ENCODE data around the gene OR1E2.

The OR1E2 gene

GRCh38 chr17:3389791-3390190 is 43.9 kb downstream of the OR1E2 start:
- H3K79me2 ChIP-seq (ENCODE audit: low read length): no peaks in the 10 kb centered on the region
- H4K20me1 ChIP-seq (ENCODE audit: insufficient read depth, low read length): no peaks in the 10 kb centered on the region
- H2AFZ ChIP-seq (ENCODE audit: low read depth, low read length): no peak overlapping the region
- no peaks in the 10 kb centered on the region for H3K27me3 ChIP-seq (ENCODE audit: low read depth, low read length)
- no peaks in the 10 kb centered on the region for H3K36me3 ChIP-seq (replicated peaks; ENCODE audit: low read depth, low read length)
- no peaks in the 10 kb centered on the region for H3K9me3 ChIP-seq (ENCODE audit: insufficient read depth, low read length)
- H3K9ac ChIP-seq (ENCODE audit: low read length): no peak overlapping the region
- H3K4me1 ChIP-seq (ENCODE audit: low read length): no peaks in the 10 kb centered on the region
- TF ChIP-seq CTCF (IDR thresholded peaks at IDR 0.05; ENCODE audit: low read depth, low read length) (no peak), EZH2phosphoT487 (IDR thresholded peaks at IDR 0.05; ENCODE audit: low read depth) (no peak)
- H3K4me2 ChIP-seq (ENCODE audit: low read length): no peak overlapping the region
- no peak overlapping the region for H3K4me3 ChIP-seq (ENCODE audit: low read length)
- no peak overlapping the region for H3K27ac ChIP-seq (ENCODE audit: low read length)

GRCh38 chr17:3385869-3386816 is 47.5 kb downstream of the OR1E2 start, which contains the start of gene OR3A2:
Gene OR3A2 (minus strand): TSS chr17:3386308.
- TF ChIP-seq EZH2phosphoT487 (IDR thresholded peaks at IDR 0.05; ENCODE audit: low read depth) (no peak), CTCF (IDR thresholded peaks at IDR 0.05; ENCODE audit: low read depth, low read length) (no peak)
- H3K4me3 ChIP-seq (ENCODE audit: low read length): no peak within 1 kb of the TSS

More at GRCh38 chr17:3385869-3386816, 47.5 kb downstream of the OR1E2 start, which contains the start of gene OR3A2:
- Histone ChIP-seq H3K27me3 (ENCODE audit: low read depth, low read length) (no peaks in the 10 kb centered on the region), H3K4me1 (ENCODE audit: low read length) (no peaks in the 10 kb centered on the region), H4K20me1 (ENCODE audit: insufficient read depth, low read length) (no peaks in the 10 kb centered on the region), H2AFZ (ENCODE audit: low read depth, low read length) (no peak within 1 kb of the TSS), H3K36me3 (replicated peaks; ENCODE audit: low read depth, low read length) (no peaks in the 10 kb centered on the region), H3K9me3 (ENCODE audit: insufficient read depth, low read length) (no peaks in the 10 kb centered on the region), H3K79me2 (ENCODE audit: low read length) (no peaks in the 10 kb centered on the region), H3K4me2 (ENCODE audit: low read length) (no peak within 1 kb of the TSS), H3K9ac (ENCODE audit: low read length) (no peak within 1 kb of the TSS), H3K27ac (ENCODE audit: low read length) (no peak within 1 kb of the TSS)

All from OCI-LY3 (cell line).